WTC11 (cell line): Measurements from ENCODE around the gene MAPK8IP1. TPM values are rescaled to one million over a fixed set of nuclear protein-coding genes. Genes with fewer than 3 reads are reported as not detected.

Source experiments
- ATAC-seq: fragments of 200-7000 bp; cut with Tn5 transposase; 2 replicates; pipeline ENCODE4 v1.10.0; 2021; ENCODE audit warnings: mild to moderate bottlenecking, moderate library complexity
- CTCF ChIA-PET: fragments of 300-600 bp; sonication (Branson Sonifier 250); formaldehyde crosslinking; loops from one replicate; lab custom pipeline; 2021; ENCODE audit warnings: antibody characterized with exemption; lab: Charles Lee
- POLR2A ChIA-PET: fragments of 350-600 bp; sonication (Branson Sonifier 250); formaldehyde crosslinking; loops from one replicate; lab custom pipeline; 2021; ENCODE audit warnings: antibody characterized with exemption; lab: Charles Lee
- DNase-seq: peaks from one replicate; pipeline ENCODE4 v3.0.0; 2021; ENCODE audit warnings: low spot score
- H3K27ac Mint-ChIP-seq: 2 replicates; pipeline ENCODE4 v1.8.0; 2021; ENCODE audit warnings: mixed read lengths
- H3K27me3 Mint-ChIP-seq: 2 replicates; pipeline ENCODE4 v1.8.0; 2021; ENCODE audit warnings: low read depth, mild to moderate bottlenecking, moderate library complexity, mixed read lengths
- H3K36me3 Mint-ChIP-seq: 2 replicates; pipeline ENCODE4 v1.8.0; 2021; ENCODE audit warnings: mixed read lengths
- H3K4me1 Mint-ChIP-seq: 2 replicates; pipeline ENCODE4 v1.8.0; 2022; ENCODE audit warnings: mixed read lengths
- H3K4me3 Mint-ChIP-seq: 2 replicates; pipeline ENCODE4 v1.8.0; 2021; ENCODE audit warnings: mild to moderate bottlenecking, moderate library complexity, mixed read lengths
- H3K9me3 Mint-ChIP-seq: 2 replicates; pipeline ENCODE4 v1.8.0; 2021; ENCODE audit warnings: mixed read lengths
- ATF1 ChIP-seq: sonication (generic); formaldehyde crosslinking; IDR thresholded peaks from 2 replicates; pipeline ENCODE4 v1.8.1; 2023; ENCODE audit warnings: mild to moderate bottlenecking, moderate library complexity, missing genetic modification reagents
- E2F5 ChIP-seq: sonication (generic); formaldehyde crosslinking; IDR thresholded peaks from 2 replicates; pipeline ENCODE4 v1.8.1; 2022; ENCODE audit warnings: mild to moderate bottlenecking, moderate library complexity, missing genetic modification reagents
- FOXP1 ChIP-seq: sonication (generic); formaldehyde crosslinking; IDR thresholded peaks from 2 replicates; pipeline ENCODE4 v1.8.0; 2022; ENCODE audit warnings: missing genetic modification reagents, mild to moderate bottlenecking, moderate library complexity, borderline replicate concordance
- GRHL2 ChIP-seq: fragments of 250-450 bp; sonication (Bioruptor Pico); IDR thresholded peaks from 2 replicates; pipeline ENCODE4 v1.8.0; 2022; ENCODE audit warnings: mild to moderate bottlenecking, moderate library complexity; ENCODE audit not compliant: insufficient replicate concordance, severe bottlenecking
- HMGXB4 ChIP-seq: sonication (generic); formaldehyde crosslinking; IDR thresholded peaks from 2 replicates; pipeline ENCODE4 v1.8.1; 2023; ENCODE audit warnings: mild to moderate bottlenecking, moderate library complexity, missing genetic modification reagents
- JAZF1 ChIP-seq: fragments of 250-450 bp; sonication (Bioruptor Pico); IDR thresholded peaks from 2 replicates; pipeline ENCODE4 v1.9.0; 2021; ENCODE audit warnings: moderate library complexity, mild to moderate bottlenecking, inconsistent platforms
- KAT7 ChIP-seq: sonication (generic); formaldehyde crosslinking; IDR thresholded peaks from 2 replicates; pipeline ENCODE4 v1.8.1; 2023; ENCODE audit warnings: missing genetic modification reagents, mild to moderate bottlenecking, borderline replicate concordance
- MXD4 ChIP-seq: fragments of 250-450 bp; sonication (Bioruptor Pico); IDR thresholded peaks from 2 replicates; pipeline ENCODE4 v1.8.0; 2021; ENCODE audit warnings: mild to moderate bottlenecking, moderate library complexity, borderline replicate concordance
- MYBL2 ChIP-seq: sonication (generic); formaldehyde crosslinking; IDR thresholded peaks from 2 replicates; pipeline ENCODE4 v1.8.1; 2023; ENCODE audit warnings: mild to moderate bottlenecking, moderate library complexity, missing genetic modification reagents
- TP53 ChIP-seq: sonication (generic); formaldehyde crosslinking; IDR thresholded peaks from 2 replicates; pipeline ENCODE4 v1.8.1; 2023; ENCODE audit warnings: mild to moderate bottlenecking, missing genetic modification reagents
- ZBTB21 ChIP-seq: sonication (generic); formaldehyde crosslinking; IDR thresholded peaks from 2 replicates; pipeline ENCODE4 v1.8.1; 2023; ENCODE audit warnings: mild to moderate bottlenecking, missing genetic modification reagents, borderline replicate concordance
- ZNF423 ChIP-seq: fragments of 250-450 bp; sonication (Bioruptor Pico); IDR thresholded peaks from 2 replicates; pipeline ENCODE4 v2.1.2; 2022; ENCODE audit warnings: mild to moderate bottlenecking, moderate library complexity
- ZNF671 ChIP-seq: fragments of 250-450 bp; sonication (Bioruptor Pico); IDR thresholded peaks from 2 replicates; pipeline ENCODE4 v1.8.0; 2021; ENCODE audit warnings: mild to moderate bottlenecking
- total RNA-seq: library from RNA; stranded (reverse); gene quantifications from 3 replicates; pipeline ENCODE4 v1.2.3, GENCODE V29; 2021
- TF ChIP-seq, protein P1 (sequence below): fragments of 250-450 bp; sonication (Bioruptor Pico); IDR thresholded peaks from 2 replicates; pipeline ENCODE4 v1.8.0; 2021; ENCODE audit warnings: mild to moderate bottlenecking
- TF ChIP-seq, protein P2 (sequence below): sonication (generic); formaldehyde crosslinking; IDR thresholded peaks from 2 replicates; pipeline ENCODE4 v1.8.0; 2023; ENCODE audit warnings: missing genetic modification reagents, mild to moderate bottlenecking, borderline replicate concordance
- TF ChIP-seq, protein P3 (sequence below): fragments of 250-450 bp; sonication (Bioruptor Pico); IDR thresholded peaks from 2 replicates; pipeline ENCODE4 v1.9.0; 2021; ENCODE audit warnings: mild to moderate bottlenecking
- TF ChIP-seq, protein P4 (sequence below): fragments of 200-600 bp; IDR thresholded peaks from 2 replicates; pipeline ENCODE4 v1.8.0; 2022; ENCODE audit warnings: antibody characterized with exemption
- TF ChIP-seq, protein P5 (sequence below): sonication (generic); formaldehyde crosslinking; IDR thresholded peaks from 2 replicates; pipeline ENCODE4 v1.8.0; 2022; ENCODE audit warnings: mild to moderate bottlenecking, missing genetic modification reagents

MAPK8IP1 gene
- total RNA-seq, 1 experiment from 2014 or later: 34.1 TPM

GRCh38 chr11:45885921-45886721 lies 670 bp downstream of the MAPK8IP1 start:
- peak; percentile 74 for ATAC-seq
- Mint-ChIP-seq H3K4me3 (peak overlapping the region; percentile 70), H3K4me1 (no peaks in the 10 kb centered on the region), H3K9me3 (no peaks in the 10 kb centered on the region), H3K27ac (no peak overlapping the region), H3K36me3 (no peaks in the 10 kb centered on the region), H3K27me3 (peaks cover 7% of the 10 kb centered on the region; the same call in 1 of the 2 replicates)
- ChIA-PET POLR2A (interaction anchor here (1.3 kb wide), 1 partner anchor 10 kb away, joined by 3 read pairs; no protein-coding TSS in a partner anchor), CTCF (interaction anchor here (0.6 to 2.7 kb wide), 4 partner anchors 9 to 79 kb away, joined by 3 to 13 read pairs (median 5); no protein-coding TSS in a partner anchor)
- DNase-seq: peak; percentile 68
- TF ChIP-seq, protein P1, sequence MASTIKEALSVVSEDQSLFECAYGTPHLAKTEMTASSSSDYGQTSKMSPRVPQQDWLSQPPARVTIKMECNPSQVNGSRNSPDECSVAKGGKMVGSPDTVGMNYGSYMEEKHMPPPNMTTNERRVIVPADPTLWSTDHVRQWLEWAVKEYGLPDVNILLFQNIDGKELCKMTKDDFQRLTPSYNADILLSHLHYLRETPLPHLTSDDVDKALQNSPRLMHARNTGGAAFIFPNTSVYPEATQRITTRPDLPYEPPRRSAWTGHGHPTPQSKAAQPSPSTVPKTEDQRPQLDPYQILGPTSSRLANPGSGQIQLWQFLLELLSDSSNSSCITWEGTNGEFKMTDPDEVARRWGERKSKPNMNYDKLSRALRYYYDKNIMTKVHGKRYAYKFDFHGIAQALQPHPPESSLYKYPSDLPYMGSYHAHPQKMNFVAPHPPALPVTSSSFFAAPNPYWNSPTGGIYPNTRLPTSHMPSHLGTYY (CRISPR knock-in tag): no peak
- TF ChIP-seq E2F5 (peak; percentile 61), HMGXB4 (CRISPR knock-in tag) (peak; percentile 68; the same call in 1 of the 2 replicates), JAZF1 (CRISPR knock-in tag) (no peak), ZBTB21 (CRISPR knock-in tag) (0 out of 2 replicates have a peak, but pooled peaks have one; percentile 47), ZNF423 (CRISPR knock-in tag) (no peak), KAT7 (0 out of 2 replicates have a peak, but pooled peaks have one; percentile 35), FOXP1 (CRISPR knock-in tag) (0 out of 2 replicates have a peak, but pooled peaks have one; percentile 11), GRHL2 (CRISPR knock-in tag) (no peak), ZNF671 (CRISPR knock-in tag) (no peak), TP53 (CRISPR knock-in tag) (no peak), MYBL2 (CRISPR knock-in tag) (no peak), MXD4 (CRISPR knock-in tag) (no peak), ATF1 (no peak)
- TF ChIP-seq, protein P2, sequence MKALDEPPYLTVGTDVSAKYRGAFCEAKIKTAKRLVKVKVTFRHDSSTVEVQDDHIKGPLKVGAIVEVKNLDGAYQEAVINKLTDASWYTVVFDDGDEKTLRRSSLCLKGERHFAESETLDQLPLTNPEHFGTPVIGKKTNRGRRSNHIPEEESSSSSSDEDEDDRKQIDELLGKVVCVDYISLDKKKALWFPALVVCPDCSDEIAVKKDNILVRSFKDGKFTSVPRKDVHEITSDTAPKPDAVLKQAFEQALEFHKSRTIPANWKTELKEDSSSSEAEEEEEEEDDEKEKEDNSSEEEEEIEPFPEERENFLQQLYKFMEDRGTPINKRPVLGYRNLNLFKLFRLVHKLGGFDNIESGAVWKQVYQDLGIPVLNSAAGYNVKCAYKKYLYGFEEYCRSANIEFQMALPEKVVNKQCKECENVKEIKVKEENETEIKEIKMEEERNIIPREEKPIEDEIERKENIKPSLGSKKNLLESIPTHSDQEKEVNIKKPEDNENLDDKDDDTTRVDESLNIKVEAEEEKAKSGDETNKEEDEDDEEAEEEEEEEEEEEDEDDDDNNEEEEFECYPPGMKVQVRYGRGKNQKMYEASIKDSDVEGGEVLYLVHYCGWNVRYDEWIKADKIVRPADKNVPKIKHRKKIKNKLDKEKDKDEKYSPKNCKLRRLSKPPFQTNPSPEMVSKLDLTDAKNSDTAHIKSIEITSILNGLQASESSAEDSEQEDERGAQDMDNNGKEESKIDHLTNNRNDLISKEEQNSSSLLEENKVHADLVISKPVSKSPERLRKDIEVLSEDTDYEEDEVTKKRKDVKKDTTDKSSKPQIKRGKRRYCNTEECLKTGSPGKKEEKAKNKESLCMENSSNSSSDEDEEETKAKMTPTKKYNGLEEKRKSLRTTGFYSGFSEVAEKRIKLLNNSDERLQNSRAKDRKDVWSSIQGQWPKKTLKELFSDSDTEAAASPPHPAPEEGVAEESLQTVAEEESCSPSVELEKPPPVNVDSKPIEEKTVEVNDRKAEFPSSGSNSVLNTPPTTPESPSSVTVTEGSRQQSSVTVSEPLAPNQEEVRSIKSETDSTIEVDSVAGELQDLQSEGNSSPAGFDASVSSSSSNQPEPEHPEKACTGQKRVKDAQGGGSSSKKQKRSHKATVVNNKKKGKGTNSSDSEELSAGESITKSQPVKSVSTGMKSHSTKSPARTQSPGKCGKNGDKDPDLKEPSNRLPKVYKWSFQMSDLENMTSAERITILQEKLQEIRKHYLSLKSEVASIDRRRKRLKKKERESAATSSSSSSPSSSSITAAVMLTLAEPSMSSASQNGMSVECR (CRISPR knock-in tag): 0 out of 2 replicates have a peak, but pooled peaks have one; percentile 21
- TF ChIP-seq, protein P3, sequence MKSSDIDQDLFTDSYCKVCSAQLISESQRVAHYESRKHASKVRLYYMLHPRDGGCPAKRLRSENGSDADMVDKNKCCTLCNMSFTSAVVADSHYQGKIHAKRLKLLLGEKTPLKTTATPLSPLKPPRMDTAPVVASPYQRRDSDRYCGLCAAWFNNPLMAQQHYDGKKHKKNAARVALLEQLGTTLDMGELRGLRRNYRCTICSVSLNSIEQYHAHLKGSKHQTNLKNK (CRISPR knock-in tag): no peak
- TF ChIP-seq, protein P4, sequence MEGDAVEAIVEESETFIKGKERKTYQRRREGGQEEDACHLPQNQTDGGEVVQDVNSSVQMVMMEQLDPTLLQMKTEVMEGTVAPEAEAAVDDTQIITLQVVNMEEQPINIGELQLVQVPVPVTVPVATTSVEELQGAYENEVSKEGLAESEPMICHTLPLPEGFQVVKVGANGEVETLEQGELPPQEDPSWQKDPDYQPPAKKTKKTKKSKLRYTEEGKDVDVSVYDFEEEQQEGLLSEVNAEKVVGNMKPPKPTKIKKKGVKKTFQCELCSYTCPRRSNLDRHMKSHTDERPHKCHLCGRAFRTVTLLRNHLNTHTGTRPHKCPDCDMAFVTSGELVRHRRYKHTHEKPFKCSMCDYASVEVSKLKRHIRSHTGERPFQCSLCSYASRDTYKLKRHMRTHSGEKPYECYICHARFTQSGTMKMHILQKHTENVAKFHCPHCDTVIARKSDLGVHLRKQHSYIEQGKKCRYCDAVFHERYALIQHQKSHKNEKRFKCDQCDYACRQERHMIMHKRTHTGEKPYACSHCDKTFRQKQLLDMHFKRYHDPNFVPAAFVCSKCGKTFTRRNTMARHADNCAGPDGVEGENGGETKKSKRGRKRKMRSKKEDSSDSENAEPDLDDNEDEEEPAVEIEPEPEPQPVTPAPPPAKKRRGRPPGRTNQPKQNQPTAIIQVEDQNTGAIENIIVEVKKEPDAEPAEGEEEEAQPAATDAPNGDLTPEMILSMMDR: no peak
- TF ChIP-seq, protein P5, sequence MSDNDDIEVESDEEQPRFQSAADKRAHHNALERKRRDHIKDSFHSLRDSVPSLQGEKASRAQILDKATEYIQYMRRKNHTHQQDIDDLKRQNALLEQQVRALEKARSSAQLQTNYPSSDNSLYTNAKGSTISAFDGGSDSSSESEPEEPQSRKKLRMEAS (CRISPR knock-in tag): 0 out of 2 replicates have a peak, but pooled peaks have one; percentile 18
